HCT116 (cell line): ENCODE measurements around the gene APIP. TPM values are rescaled to one million over a fixed set of nuclear protein-coding genes. Genes with fewer than 3 reads are reported as not detected.

ENCODE experiments used
- ATAC-seq: fragments of 200-7000 bp; cut with Tn5 transposase; 2 replicates; pipeline ENCODE4 v1.9.1; 2020; ENCODE audit warnings: mild to moderate bottlenecking, moderate library complexity
- BruUV-seq: library from RNA; stranded (reverse); fragments of 400-500 nt; replicated peaks from 2 replicates; lab custom pipeline; 2021; lab: Mats Ljungman, UMichigan
- CTCF ChIA-PET: fragments of 300-600 bp; sonication (Branson Sonifier 250); formaldehyde crosslinking; loops from one replicate; lab custom pipeline; 2021; ENCODE audit warnings: antibody characterized with exemption; lab: Charles Lee
- POLR2A ChIA-PET: fragments of 300-600, 350-600 bp; sonication (Branson Sonifier 250); formaldehyde crosslinking; loops from one replicate; lab custom pipeline; 2021; ENCODE audit warnings: antibody characterized with exemption; lab: Charles Lee
- RAD21 ChIA-PET, 2 experiments: fragments of 300-600 bp; sonication (Branson Sonifier 250); formaldehyde crosslinking; loops; one replicate each; lab custom pipeline; 2023; ENCODE audit warnings: low total read pairs in 2 of 2; ENCODE audit not compliant: uncharacterized antibody in 2 of 2, unreplicated experiment in 2 of 2, low non-redundant PET in 1 of 2; lab: Charles Lee
- DNase-seq: peaks from one replicate; pipeline ENCODE4 v3.0.0-alpha.2; 2010; ENCODE audit warnings: low read depth, low spot score
- H2AFZ ChIP-seq: fragments of 200-600 bp; shearing (Covaris generic), sonication (generic); 2 replicates; pipeline ENCODE4 v1.6.1; 2017; ENCODE audit warnings: low read depth, mixed run types, mixed read lengths, antibody characterized with exemption, low read length; ENCODE audit not compliant: poor library complexity, severe bottlenecking
- H3K27ac ChIP-seq: 2 replicates; pipeline ENCODE4 v1.5.1; 2012; ENCODE audit warnings: low read depth, low read length
- H3K27me3 ChIP-seq: fragments of 200-600 bp; sonication (generic); 2 replicates; pipeline ENCODE4 v1.6.1; 2016; ENCODE audit warnings: mixed run types, low read length, mixed read lengths; ENCODE audit not compliant: insufficient read depth
- H3K36me3 ChIP-seq, 2 experiments: fragments of 200-500 bp in 1 of 2; fragments of 200-600 bp in 1 of 2; sonication (Bioruptor generic) in 1 of 2; sonication (generic) in 1 of 2; 2 replicates each; pipeline versions ENCODE4 v1.5.1 to v1.6.1; 2014 to 2016; ENCODE audit warnings: low read length in 2 of 2, inconsistent platforms in 1 of 2, mixed read lengths in 1 of 2, mixed run types in 1 of 2; ENCODE audit not compliant: insufficient read depth in 2 of 2, control insufficient read depth in 1 of 2
- H3K4me1 ChIP-seq, 2 experiments: fragments of 200-600 bp in 1 of 2; sonication (generic) in 1 of 2; 2 replicates each; pipeline versions ENCODE4 v1.5.1 to v1.6.1; 2012 to 2017; ENCODE audit warnings: low read length in 2 of 2, inconsistent platforms in 1 of 2, mild to moderate bottlenecking in 1 of 2, mixed read lengths in 1 of 2, mixed run types in 1 of 2, moderate library complexity in 1 of 2; ENCODE audit not compliant: insufficient read depth in 2 of 2, control insufficient read depth in 1 of 2
- H3K4me2 ChIP-seq: fragments of 200-600 bp; sonication (generic); 2 replicates; pipeline ENCODE4 v1.6.1; 2017; ENCODE audit warnings: mixed run types, low read length, mixed read lengths
- H3K4me3 ChIP-seq, 2 experiments: fragments of 200-600 bp in 1 of 2; sonication (generic) in 1 of 2; replicated peaks in 1 of 2; 2 replicates each; pipeline ENCODE4 v1.5.1; 2011 to 2016; ENCODE audit warnings: low read length in 2 of 2, control low read depth in 1 of 2, low read depth in 1 of 2, mild to moderate bottlenecking in 1 of 2, mixed read lengths in 1 of 2, mixed run types in 1 of 2
- H3K79me2 ChIP-seq: fragments of 200-600 bp; sonication (generic); 2 replicates; pipeline ENCODE4 v1.6.1; 2017; ENCODE audit warnings: mild to moderate bottlenecking, mixed run types, low read length, moderate library complexity, mixed read lengths; ENCODE audit not compliant: insufficient read depth
- H3K9ac ChIP-seq: fragments of 200-600 bp; sonication (generic); 2 replicates; pipeline ENCODE4 v1.6.1; 2016; ENCODE audit warnings: low read length, mixed read lengths
- H3K9me2 ChIP-seq: fragments of 200-600 bp; sonication (generic), shearing (Covaris generic); 2 replicates; pipeline ENCODE4 v1.6.1; 2017; ENCODE audit warnings: mixed run types, mild to moderate bottlenecking, moderate library complexity; ENCODE audit not compliant: insufficient read depth
- H3K9me3 ChIP-seq, 2 experiments: fragments of 200-500 bp in 1 of 2; fragments of 200-600 bp in 1 of 2; sonication (Bioruptor generic) in 1 of 2; sonication (generic) in 1 of 2; 2 replicates each; pipeline ENCODE4 v1.6.1; 2014 to 2017; ENCODE audit warnings: low read length in 2 of 2, mixed read lengths in 2 of 2, inconsistent platforms in 1 of 2, low read depth in 1 of 2, mild to moderate bottlenecking in 1 of 2, mixed run types in 1 of 2, moderate library complexity in 1 of 2; ENCODE audit not compliant: control insufficient read depth in 1 of 2, insufficient read depth in 1 of 2
- H4K20me1 ChIP-seq: fragments of 200-600 bp; sonication (generic), shearing (Covaris generic); 2 replicates; pipeline ENCODE4 v1.6.1; 2017; ENCODE audit warnings: mixed run types, mild to moderate bottlenecking, moderate library complexity; ENCODE audit not compliant: insufficient read depth
- ATF3 ChIP-seq: IDR thresholded peaks from 2 replicates; pipeline ENCODE4 v1.6.1; 2012
- CBX3 ChIP-seq: IDR thresholded peaks from 2 replicates; pipeline ENCODE4 v1.6.1; 2012; ENCODE audit warnings: low read depth
- CEBPB ChIP-seq: IDR thresholded peaks from 2 replicates; pipeline ENCODE4 v1.6.1; 2012; ENCODE audit warnings: low read depth
- EGR1 ChIP-seq: IDR thresholded peaks from 2 replicates; pipeline ENCODE4 v1.6.1; 2012; ENCODE audit warnings: low read depth
- ELF1 ChIP-seq: IDR thresholded peaks from 2 replicates; pipeline ENCODE4 v1.6.1; 2012; ENCODE audit warnings: low read depth, borderline replicate concordance
- EZH2 ChIP-seq: fragments of 200-600 bp; sonication (generic); IDR thresholded peaks from 2 replicates; pipeline ENCODE4 v1.6.1; 2017; ENCODE audit warnings: antibody characterized with exemption, mixed run types
- EZH2phosphoT487 ChIP-seq: fragments of 200-600 bp; IDR thresholded peaks from 2 replicates; pipeline ENCODE4 v1.6.1; 2018; ENCODE audit warnings: antibody characterized with exemption, borderline replicate concordance
- FOSL1 ChIP-seq: IDR thresholded peaks from 2 replicates; pipeline ENCODE4 v1.6.1; 2012; ENCODE audit warnings: low read depth
- JUND ChIP-seq: IDR thresholded peaks from 2 replicates; pipeline ENCODE4 v1.6.1; 2012
- POLR2AphosphoS5 ChIP-seq: IDR thresholded peaks from 2 replicates; pipeline ENCODE4 v1.6.1; 2011; ENCODE audit warnings: mild to moderate bottlenecking, low read depth, low read length, moderate library complexity
- RAD21 ChIP-seq: IDR thresholded peaks from 2 replicates; pipeline ENCODE4 v1.6.1; 2012; ENCODE audit warnings: low read depth, mild to moderate bottlenecking
- SIN3A ChIP-seq: IDR thresholded peaks from 2 replicates; pipeline ENCODE4 v1.6.1; 2012; ENCODE audit warnings: low read depth
- SRF ChIP-seq: IDR thresholded peaks from 2 replicates; pipeline ENCODE4 v1.6.1; 2012; ENCODE audit warnings: low read depth
- TCF7L2 ChIP-seq: IDR thresholded peaks from 2 replicates; pipeline ENCODE4 v1.7.0; 2011; ENCODE audit warnings: borderline replicate concordance, inconsistent platforms; ENCODE audit not compliant: insufficient read depth, insufficient read length; ENCODE audit errors: extremely low read depth
- YY1 ChIP-seq: IDR thresholded peaks from 2 replicates; pipeline ENCODE4 v1.6.1; 2011; ENCODE audit warnings: low read length, low read depth, moderate library complexity, mild to moderate bottlenecking; ENCODE audit not compliant: insufficient replicate concordance; ENCODE audit errors: extremely low read depth
- ZFX ChIP-seq: fragments of 450-650 bp; IDR thresholded peaks from 2 replicates; pipeline ENCODE4 v1.6.1; 2017
- ZNF274 ChIP-seq: fragments of 200-500 bp; sonication (Bioruptor generic); IDR thresholded peaks from 2 replicates; pipeline ENCODE4 v1.6.1; 2014; ENCODE audit warnings: mild to moderate bottlenecking, low read depth, low read length, inconsistent platforms
- intact Hi-C: fragments of 100-400 bp; cut with micrococcal nuclease; formaldehyde crosslinking; loops from 2 replicates; pipeline ENCODE4 v1.10.0; 2022
- total RNA-seq: library from RNA; stranded (reverse); gene quantifications from one replicate; pipeline ENCODE4 v1.2.1, GENCODE V29; 2021; ENCODE audit not compliant: unreplicated experiment
- TF ChIP-seq, protein P1 (sequence below), 3 experiments: fragments of 200-600 bp in 1 of 3; sonication (generic) in 1 of 3; IDR thresholded peaks in 2 of 3; conservative IDR thresholded peaks in 1 of 3; 2 replicates each; pipeline ENCODE4 v1.5.1; 2012 to 2017; ENCODE audit warnings: low read depth in 2 of 3, low read length in 2 of 3, antibody characterized with exemption in 1 of 3, borderline replicate concordance in 1 of 3, control low read depth in 1 of 3, mild to moderate bottlenecking in 1 of 3, mixed read lengths in 1 of 3, mixed run types in 1 of 3, moderate library complexity in 1 of 3; ENCODE audit not compliant: insufficient read depth in 1 of 3
- TF ChIP-seq, protein P2 (sequence below): IDR thresholded peaks from 2 replicates; pipeline ENCODE4 v1.6.1; 2012
- TF ChIP-seq, protein P3 (sequence below): IDR thresholded peaks from 2 replicates; pipeline ENCODE4 v1.6.1; 2011; ENCODE audit warnings: mild to moderate bottlenecking, low read length, moderate library complexity; ENCODE audit not compliant: insufficient replicate concordance; ENCODE audit errors: extremely low read depth

APIP gene
- total RNA-seq, 1 experiment from 2014 or later: 41.2 TPM

- DNase-seq (no peak), ATAC-seq (no peak)
- ChIA-PET CTCF (interaction anchor here (0.8 kb wide), 1 partner anchor 417 kb away, joined by 3 read pairs; no protein-coding TSS in a partner anchor), POLR2A (no interaction called here), RAD21 (no interaction called here)
- Histone ChIP-seq H4K20me1 (no peaks in the 10 kb centered on the region), H3K9me2 (no peaks in the 10 kb centered on the region), H3K9ac (no peak overlapping the region), H3K4me3 (no peak overlapping the region), H3K27ac (no peak overlapping the region), H3K36me3 (no peaks in the 10 kb centered on the region; a peak in 1 of 4 replicates), H3K27me3 (no peaks in the 10 kb centered on the region), H2AFZ (no peak overlapping the region), H3K79me2 (peaks cover 37% of the 10 kb centered on the region), H3K9me3 (peaks cover 0 to 5% of the 10 kb centered on the region in 2 experiments; a peak in 1 of 4 replicates), H3K4me1 (peaks cover 0 to 9% of the 10 kb centered on the region in 2 experiments; a peak in 1 of 4 replicates), H3K4me2 (no peak overlapping the region)
- intact Hi-C loops: no loop called here
- TF ChIP-seq EZH2phosphoT487: no peak
- TF ChIP-seq, protein P1, sequence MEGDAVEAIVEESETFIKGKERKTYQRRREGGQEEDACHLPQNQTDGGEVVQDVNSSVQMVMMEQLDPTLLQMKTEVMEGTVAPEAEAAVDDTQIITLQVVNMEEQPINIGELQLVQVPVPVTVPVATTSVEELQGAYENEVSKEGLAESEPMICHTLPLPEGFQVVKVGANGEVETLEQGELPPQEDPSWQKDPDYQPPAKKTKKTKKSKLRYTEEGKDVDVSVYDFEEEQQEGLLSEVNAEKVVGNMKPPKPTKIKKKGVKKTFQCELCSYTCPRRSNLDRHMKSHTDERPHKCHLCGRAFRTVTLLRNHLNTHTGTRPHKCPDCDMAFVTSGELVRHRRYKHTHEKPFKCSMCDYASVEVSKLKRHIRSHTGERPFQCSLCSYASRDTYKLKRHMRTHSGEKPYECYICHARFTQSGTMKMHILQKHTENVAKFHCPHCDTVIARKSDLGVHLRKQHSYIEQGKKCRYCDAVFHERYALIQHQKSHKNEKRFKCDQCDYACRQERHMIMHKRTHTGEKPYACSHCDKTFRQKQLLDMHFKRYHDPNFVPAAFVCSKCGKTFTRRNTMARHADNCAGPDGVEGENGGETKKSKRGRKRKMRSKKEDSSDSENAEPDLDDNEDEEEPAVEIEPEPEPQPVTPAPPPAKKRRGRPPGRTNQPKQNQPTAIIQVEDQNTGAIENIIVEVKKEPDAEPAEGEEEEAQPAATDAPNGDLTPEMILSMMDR (IDR thresholded peaks at IDR 0.05 in 2 of 3, conservative IDR thresholded peaks at IDR 0.05 in 1 of 3; ENCODE audit: borderline replicate concordance in 1 of 3, insufficient read depth in 1 of 3, low read depth in 2 of 3, low read length in 2 of 3): no peak
- no peak for TF ChIP-seq FOSL1
- TF ChIP-seq YY1: no peak
- no peak for TF ChIP-seq TCF7L2
- TF ChIP-seq ATF3: no peak
- TF ChIP-seq JUND: no peak
- no peak for TF ChIP-seq EGR1
- no peak for TF ChIP-seq SIN3A
- no peak for TF ChIP-seq RAD21
- no peak for TF ChIP-seq CEBPB
- TF ChIP-seq, protein P2, sequence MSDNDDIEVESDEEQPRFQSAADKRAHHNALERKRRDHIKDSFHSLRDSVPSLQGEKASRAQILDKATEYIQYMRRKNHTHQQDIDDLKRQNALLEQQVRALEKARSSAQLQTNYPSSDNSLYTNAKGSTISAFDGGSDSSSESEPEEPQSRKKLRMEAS: no peak
- TF ChIP-seq, protein P3, sequence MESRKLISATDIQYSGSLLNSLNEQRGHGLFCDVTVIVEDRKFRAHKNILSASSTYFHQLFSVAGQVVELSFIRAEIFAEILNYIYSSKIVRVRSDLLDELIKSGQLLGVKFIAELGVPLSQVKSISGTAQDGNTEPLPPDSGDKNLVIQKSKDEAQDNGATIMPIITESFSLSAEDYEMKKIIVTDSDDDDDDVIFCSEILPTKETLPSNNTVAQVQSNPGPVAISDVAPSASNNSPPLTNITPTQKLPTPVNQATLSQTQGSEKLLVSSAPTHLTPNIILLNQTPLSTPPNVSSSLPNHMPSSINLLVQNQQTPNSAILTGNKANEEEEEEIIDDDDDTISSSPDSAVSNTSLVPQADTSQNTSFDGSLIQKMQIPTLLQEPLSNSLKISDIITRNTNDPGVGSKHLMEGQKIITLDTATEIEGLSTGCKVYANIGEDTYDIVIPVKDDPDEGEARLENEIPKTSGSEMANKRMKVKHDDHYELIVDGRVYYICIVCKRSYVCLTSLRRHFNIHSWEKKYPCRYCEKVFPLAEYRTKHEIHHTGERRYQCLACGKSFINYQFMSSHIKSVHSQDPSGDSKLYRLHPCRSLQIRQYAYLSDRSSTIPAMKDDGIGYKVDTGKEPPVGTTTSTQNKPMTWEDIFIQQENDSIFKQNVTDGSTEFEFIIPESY: no peak
- TF ChIP-seq CBX3: no peak
- no peak for TF ChIP-seq SRF
- no peak for TF ChIP-seq POLR2AphosphoS5
- no peak for TF ChIP-seq EZH2
- TF ChIP-seq ELF1: no peak
- no peak for TF ChIP-seq ZFX
- TF ChIP-seq ZNF274: no peak
- no TSS peak for BruUV-seq
These were observed 6.8 kb downstream of the APIP start for GRCh38 chr11:34909415-34909814.
